Measurements from ENCODE around the gene DGKH.

DGKH gene

DNA sequence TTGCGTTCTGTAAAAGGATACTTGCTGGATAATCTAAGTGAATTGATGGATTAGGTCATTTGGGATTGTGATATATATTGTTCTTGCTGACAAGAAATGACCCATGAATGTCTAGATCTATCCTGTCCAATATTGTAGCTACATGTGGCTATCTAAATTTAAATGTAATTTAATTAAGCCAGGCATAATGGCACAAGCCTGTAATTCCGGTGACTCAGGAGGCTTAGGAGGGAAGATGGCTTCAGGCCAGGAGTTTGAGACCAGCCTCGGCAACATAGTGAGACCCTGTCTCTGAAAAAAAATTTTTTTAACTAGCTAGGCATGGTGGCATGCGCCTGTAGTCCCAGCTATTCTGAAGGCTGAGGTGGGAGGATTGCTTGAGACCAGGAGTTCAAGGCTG is 184.2 kb downstream of the DGKH start:
- no peak for DNase-seq

DNA sequence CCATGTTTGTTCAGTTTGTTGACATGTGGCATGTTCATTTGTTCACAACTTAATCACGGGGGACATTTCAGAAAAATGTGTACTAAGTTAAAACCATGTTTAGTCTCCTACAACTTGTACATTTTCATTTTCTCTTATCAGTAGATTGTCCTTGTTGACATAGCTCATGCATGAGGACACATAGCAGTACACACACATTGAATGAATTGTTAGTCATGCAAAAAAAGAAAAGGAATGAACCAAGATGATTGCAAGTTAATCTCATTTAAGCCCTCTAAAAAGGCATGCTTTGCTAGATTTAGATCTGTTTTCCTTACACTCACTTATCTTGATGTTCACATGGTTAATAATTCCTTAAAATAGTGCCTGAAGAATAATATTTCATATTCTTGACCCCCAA is 185.3 kb downstream of the DGKH start:
- DNase-seq: no peak

DNA sequence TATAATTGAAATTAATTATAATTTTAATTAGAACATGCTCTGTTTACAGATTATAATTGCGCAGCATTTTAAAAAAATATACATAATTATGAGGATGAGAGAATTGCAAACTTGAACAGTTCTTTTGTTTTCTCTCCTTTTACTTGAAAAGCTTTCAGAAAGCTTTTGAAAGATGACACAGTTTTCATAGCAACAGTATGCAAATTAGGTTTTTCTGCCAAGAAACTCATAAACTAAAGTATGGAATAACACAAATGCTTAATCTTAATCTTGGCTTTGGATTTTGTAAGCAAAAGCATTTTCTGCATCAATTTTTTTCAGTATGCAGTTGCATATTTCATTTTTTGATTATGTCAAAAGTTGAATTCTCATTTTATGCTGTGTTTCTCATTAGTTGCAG is 190.7 kb downstream of the DGKH start:
- no peak for DNase-seq

DNA sequence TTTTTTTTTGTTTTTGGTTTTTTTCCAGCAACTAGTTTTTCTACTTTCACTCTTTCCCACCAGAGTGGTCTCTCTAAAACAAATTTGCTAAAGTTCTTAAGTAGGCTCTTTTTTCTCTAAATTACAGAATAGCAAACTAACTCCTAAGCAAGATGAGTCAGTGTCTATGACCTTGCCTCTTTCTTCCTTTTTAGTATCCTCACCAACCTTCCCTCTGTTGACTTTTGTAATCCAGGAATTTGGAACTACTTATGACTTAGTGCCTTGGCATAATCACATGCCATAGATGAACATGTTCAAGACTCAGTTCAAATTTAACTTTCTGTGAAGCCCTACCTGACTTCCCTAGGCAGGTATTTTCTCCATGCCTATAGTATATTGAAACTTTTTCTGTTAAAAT is 191.2 kb downstream of the DGKH start:
- no peak for DNase-seq

DNA sequence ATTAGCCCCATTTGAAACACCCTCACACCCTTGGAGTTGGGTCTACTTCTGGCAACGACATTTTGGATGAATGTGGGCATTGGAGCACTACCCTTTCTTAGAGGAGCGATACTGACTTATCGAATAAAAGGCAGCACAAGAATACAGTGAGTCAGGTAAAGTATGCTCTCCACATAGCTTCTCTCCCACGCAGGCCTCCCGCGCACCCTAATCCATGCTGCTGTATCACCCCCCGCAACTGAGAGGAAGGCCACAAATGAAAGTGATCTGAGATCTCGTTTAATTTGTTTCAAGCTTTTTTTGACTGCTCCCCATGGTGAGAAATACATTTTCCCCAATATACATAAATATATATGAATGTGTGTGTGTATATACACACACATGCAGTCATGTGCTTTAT is 198.1 kb downstream of the DGKH start:
- no peak for DNase-seq

DNA sequence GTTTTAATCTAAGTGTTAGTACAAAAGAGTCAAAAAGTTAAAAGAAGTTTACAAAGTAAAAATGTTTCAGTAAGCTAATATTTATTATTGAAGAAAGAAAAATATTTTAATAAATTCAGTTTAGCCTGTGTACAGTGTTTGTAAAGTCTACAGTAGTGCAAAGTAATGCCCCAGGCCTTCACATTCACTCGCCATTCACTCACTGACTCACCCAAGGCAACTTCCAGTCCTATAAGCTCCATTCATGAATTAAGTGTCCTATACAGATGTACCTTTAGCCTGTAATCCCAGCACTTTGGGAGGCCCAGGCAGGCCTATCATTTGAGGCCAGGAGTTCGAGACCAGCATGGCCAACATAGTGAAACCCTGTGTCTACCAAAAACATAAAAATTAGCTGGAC is 199.4 kb downstream of the DGKH start:
- no peak for DNase-seq

DNA sequence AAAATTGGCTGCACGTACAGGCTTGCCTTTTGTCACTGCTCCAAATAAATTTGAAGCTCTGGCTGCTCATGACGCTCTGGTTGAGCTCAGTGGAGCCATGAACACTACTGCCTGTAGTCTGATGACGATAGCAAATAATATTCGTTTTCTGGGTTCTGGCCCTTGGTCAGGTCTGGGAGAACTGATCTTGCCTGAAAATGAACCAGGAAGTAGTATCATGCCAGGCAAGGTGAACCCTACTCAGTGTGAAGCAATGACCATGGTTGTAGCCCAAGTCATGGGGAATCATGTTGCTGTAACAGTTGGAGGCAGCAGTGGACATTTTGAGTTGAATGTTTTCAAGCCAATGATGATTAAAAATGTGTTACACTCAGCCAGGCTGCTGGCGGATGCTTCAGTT is 207.4 kb downstream of the DGKH start:
- DNase-seq: peak; percentile 38

DNA sequence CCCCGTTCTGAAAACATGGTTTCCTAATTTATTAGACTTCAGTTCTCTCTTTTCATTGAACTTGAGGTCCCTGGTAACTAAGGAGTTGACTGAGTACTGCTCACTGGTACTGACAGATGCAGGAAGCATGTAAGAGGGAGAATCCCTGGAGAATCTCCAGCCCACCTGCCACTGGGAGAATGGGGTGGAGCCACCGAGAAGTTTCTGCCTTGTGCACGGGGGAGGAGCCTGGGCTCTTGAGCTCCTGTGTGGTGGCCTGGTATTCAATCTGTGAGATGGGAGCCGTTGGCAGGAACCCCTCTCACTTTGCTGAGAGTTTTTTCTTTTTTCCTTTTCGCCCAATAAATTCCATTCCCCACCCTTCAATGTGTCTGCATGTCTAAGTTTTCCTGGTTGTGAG is 210.3 kb downstream of the DGKH start:
- no peak for DNase-seq

DNA sequence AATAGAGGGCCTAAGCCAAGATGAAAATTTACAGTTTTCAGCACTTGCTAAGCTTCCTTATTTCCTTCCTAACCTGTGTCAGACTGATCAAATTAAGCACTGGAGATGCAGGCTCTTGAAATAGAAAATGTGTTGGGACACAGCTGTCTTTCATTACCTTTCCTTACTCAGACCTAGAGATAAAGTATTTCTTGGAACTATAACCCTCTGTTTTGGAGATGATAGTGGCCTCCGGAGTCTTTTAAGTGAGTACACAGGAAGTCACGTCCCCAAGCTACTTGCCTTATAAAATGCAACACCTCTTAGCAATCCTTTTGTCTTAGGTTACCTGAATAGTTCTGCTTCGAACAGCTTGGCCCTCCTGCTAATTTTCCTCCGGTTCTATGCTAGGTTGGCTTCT is 211.1 kb downstream of the DGKH start:
- no peak for DNase-seq

DNA sequence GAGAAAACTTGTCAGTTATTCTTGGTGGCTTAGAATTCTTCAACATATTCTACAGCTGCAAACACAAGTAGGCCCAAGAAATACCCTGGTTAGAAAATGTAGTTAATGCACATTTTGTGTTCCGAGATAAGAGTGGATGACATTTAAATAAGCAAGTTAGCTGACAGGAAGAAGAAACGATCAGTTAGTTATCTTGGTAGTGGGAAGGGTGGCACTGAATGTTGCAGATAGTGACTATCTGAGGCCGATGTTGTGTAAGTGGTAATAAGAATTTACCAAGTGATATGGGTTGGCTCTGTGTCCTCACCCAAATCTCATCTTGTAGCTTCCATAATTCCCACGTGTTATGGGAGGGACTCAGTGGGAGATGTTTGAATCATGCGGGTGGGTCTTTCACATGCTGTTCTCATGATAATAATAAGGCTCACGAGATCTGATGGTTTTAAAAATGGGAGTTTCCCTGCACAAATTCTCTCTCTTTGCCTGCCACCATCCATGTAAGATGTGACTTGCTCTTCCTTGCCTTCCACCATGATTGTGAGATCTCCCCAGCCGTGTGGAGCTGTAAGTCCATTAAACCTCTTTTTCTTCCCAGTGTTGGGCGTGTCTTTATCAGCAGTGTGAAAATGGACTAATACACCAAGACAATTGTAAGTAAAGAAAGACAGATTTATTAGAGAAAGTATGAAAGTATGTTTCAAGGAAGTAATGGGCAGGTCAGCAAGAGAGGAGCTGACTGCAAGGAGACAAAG is 212.6 kb downstream of the DGKH start:
- DNase-seq: no peak

DNA sequence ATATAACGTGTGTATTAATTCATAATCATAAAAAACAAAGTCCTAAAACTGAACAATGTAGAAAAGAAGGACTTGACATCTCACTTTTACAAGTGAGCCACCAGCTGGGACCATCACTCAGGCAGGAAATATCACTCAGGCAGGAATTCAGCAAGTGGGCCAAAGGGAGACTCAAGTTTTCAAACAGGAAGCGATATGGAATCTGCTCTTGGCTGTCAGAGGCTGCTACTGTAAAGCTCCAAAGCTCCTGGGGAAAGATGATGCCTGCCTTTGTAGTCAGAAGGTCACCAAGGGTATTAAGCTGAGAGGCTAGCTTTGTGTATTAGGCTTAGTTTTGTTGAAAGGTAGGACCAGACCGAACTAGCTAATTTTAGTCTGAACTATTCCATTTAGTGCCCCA is 218.0 kb downstream of the DGKH start:
- no peak for DNase-seq

DNA sequence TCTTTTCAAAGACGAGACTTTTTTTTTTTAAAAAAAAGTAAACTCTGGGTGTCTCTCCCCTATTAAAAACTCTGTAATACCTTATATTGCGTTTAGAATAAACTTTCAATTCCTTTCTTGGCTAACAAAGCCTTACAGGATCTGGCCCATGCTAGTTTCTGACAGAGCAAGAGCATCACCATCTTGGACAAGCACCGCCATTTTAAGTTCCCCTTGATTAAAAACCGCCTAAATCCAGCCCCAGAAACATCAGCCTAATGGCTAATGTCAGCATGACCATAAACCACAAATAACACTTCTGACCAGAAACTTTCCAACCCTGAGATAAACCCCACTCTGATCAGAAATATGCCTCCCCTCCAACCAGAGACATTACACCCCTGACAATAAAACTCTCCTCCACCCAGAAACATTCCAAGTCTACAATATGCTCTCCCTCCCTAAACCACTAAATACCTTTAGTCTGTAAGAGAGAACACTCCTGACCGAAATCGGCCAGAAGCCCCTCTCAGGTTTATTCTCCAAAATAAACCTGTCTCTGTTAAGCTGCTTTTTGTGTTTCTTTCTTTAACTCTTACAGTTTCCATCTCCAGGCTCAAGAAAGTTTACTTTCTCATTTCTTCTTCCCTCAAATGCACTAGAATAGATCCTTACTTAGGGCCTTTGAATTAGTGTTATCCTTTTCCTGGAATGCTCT is 221.9 kb downstream of the DGKH start:
- DNase-seq: no peak

DNA sequence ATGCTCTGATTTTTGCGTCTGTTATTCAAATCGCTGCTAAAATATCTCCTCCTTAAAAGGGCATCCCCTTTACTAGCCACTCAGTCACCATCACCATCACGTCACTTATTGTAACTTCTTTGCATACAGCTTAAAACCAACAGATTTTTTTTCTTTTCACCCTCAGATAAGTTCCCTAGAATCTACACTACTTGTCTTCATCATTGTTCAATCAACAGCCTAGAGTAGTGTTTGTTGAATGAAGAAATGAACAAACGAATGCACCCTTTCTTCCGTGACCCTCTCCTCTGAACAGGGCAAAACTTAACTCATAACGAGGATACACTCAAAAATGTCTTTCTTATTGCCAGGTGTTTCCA is 222.4 kb downstream of the DGKH start:
- no peak for DNase-seq

DNA sequence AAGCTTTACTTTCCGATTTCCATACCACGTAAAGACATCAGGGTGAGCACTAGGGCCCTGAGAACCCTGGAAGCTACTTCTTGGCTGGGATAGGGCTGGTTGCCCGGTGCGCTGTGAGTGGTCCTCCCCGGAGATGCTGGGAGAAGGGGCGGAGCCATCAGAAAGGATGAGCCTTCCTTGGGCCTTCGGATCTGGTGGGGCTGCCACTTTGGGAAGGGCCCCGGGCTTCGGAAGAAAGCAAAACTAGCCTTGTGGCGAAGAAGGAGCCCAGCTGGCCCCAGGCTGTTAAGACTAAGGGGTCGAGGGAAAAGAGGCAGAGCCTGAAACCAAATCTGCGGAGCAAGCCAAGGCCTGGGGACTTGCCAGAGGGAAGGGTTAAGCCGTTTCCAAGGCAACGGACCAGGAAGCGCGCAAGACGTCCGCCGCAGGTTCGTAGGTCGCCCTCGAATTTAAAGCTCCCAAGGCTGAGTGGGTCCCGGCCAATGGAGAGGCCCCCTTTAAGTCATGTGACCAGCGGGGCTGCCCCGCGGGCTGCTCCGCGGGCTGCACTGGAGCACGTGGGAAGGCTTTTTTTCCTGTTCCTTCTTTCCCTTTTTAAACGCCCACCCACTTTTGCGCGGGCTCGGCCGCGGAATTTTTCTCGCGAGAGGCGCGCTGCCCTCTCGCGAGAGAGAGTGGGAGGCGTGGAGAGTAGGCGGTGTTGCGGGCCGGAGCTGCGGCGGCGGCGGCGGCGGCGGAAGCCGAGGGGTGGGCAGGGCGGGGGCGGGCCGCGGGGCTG is 223.1 kb downstream of the DGKH start:
- peak; percentile 89 for DNase-seq

DNA sequence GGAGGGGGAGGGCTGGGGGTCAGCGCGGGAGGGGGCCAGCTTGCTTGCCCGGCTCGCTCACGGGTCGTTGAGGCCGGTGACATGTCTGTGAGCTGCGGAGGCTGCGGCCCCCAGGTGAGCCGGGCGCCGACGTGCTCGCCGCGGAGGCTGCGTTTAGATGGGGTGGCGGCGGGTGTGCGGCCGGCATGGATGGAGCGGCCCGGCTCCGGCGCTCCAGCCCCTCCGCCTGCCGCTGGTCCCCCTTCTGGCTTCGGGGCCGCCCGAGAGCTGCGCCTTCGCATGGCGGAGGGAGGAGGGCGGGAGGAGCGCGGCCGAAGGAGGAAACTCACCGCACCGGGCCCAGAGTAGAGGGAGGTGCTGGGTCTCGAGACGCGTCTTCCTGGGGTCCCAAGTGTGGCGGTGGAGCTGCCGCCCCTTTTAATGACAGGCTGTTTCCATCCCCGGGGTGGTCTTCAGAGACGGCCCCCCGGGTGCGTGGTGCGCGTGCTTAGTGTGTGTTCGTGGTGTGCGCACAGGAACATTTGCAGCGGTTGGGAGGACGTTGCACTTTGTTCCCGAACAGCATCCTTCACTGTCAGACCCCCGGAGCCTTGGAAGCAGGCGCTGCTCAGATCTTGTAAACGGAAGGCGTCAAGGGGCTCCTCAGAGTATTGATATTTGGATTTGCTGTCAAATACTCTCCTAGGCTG is 223.8 kb downstream of the DGKH start, which contains the start of gene AKAP11:
AKAP11 (plus strand) TSS at position 38 of the 689 bp plus-strand sequence. CDS start 14,197 bp downstream, outside the sequence.
- DNase-seq: no peak

DNA sequence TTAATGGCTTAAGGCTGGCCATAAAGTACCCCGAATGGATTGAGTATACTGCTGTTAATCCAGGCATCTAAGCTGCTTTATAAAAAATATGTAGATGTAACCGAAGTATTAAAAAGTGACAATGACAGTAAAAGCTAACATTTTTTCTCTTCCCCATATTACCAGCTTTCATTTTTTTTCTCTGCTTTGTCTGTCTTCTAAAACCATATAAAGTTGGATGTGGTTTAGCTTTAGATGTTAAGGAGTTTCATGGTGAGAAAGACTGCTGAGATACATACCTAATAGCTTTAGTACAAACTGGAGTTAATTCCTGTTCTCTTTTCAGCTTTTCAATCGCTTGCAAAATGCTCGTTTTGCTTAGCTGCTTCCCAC is 224.3 kb downstream of the DGKH start:
- no peak for DNase-seq

DNA sequence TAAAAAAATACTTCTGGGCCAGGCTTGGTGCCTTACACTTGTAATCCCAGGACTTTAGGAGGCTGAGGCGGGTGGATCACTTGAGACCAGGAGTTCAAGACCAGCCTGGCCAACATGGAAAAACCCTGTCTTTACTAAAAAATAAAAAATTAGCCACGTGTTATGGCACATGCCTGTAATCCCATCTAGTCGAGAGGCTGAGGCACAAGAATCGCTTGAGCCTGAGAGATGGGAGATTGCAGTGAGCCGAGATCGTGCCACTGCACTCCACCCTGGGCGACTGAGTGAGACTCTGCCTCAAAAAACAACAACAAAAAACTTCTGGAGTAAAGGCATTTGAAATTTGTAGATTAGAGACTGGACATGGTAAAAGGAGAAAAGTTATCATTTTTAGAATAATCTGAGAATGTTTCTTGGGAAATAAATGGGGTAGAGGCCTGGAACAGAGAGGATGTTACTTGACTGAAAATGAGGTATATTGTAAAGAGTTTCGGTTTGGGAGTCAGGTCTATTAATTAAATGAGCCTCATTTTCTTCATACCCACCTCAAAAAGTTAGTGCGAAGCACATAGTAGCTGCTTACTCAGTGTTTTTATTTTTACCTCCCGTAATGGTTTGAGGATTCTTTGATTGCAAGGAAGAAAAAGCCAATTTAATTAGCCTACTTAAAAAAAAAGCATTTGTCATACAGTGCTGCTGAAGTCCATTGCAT is 226.1 kb downstream of the DGKH start:
- no peak for DNase-seq

DNA sequence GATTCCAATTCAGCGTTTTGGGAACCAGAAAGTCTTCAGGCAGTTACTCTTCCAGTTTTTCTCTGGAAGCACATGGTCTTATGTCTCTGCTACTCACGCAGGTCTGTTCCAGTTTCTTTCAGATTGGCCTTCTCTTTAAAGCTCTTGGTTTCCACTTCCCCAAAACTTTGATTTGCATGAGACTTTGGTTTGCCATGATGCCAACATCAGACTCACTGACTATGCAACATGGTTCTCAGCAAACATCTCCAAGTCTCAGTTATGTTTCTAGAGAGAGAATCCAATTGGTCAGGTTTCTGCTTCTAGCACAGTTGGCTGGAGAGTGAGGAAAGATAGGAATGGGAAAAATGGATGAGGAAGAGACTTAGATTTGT is 226.6 kb downstream of the DGKH start:
- no peak for DNase-seq

DNA sequence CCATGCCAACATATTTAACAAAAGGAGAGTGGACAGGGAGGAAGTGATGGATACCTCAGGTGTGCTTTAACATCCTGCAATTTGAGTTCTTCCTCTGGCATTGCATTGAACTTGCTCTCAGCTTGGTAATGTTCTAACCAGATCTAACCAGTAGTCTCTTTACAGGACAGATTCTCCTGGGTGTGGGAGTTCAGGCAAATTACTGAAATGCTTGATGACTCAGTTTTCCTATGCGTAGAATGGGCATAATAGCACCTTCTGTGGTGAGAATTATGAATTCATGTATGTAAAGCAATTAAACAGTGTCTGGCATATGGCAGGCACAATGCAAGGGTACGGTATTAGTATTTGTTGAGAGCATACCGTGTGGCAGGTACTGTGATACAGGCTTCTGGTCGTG is 227.1 kb downstream of the DGKH start:
- no peak for DNase-seq

DNA sequence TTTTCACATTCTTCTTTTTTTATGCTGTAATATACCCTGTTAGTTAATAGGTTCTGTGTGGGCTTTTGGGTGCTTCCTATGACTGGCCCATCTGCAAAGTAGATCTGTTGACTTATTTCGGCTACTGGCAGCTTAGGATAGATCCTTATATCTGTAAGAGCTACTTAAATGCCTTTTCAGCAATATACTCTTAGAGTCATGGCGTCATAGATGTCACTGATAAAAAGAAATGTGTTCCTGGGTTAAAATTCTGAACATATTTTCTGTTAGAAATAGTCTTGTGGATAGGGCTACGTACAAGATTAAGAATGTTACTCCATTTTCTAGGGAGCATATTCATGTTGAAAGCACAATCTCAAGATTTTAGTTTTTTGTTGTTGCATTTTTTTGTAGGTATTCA is 228.2 kb downstream of the DGKH start:
- DNase-seq: no peak

DNA sequence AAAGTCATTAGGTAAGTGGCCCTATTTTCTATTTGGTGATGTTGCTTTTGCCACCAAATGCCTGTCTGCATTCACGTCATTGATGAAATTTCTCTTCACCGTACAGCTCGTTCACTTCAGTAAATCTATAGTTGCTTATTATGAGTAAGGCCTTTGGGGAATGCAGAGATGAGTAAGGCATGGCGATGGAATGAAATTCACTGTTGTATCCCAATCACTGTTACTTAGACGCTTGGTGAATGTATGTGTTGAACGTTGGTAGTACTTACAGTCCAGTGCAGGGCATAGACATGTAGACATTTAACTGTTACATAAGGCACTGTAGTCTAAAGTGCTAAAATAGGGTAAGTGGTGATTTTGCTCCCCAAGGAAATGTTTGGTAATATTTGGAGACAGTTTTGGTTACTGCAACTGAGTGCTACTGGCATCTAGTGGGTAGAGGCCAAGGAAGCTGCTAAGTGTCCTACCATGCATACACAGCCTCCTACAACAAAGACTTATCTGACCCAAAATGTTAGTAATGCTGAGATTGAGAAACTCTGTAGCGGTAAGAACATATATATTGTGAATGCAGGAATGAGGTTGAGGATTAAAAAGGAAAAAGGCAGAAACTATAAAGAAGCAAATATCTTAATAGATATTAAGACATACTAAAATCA is 229.3 kb downstream of the DGKH start:
- DNase-seq: no peak

DNA sequence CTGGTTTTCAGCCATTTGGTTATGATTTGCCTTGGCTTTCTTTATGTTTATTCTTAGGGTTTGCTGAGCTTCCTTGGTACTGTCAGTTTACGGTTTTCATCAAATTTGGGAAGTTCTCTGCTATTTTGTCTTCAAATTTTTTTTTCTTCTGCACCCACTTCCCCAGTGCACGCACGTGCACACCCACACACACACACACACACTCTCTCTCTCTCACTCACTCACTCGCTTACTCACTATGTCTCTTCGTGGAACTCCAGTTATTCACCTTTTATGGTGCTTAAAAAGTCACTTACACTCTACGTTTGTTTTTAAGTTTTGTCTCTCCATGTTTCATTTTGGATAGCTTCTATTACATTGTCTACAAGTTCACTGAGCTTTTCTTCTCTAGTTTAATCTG is 230.6 kb downstream of the DGKH start:
- no peak for DNase-seq
